ENCODE measurements around the gene PRM1.

DNA sequence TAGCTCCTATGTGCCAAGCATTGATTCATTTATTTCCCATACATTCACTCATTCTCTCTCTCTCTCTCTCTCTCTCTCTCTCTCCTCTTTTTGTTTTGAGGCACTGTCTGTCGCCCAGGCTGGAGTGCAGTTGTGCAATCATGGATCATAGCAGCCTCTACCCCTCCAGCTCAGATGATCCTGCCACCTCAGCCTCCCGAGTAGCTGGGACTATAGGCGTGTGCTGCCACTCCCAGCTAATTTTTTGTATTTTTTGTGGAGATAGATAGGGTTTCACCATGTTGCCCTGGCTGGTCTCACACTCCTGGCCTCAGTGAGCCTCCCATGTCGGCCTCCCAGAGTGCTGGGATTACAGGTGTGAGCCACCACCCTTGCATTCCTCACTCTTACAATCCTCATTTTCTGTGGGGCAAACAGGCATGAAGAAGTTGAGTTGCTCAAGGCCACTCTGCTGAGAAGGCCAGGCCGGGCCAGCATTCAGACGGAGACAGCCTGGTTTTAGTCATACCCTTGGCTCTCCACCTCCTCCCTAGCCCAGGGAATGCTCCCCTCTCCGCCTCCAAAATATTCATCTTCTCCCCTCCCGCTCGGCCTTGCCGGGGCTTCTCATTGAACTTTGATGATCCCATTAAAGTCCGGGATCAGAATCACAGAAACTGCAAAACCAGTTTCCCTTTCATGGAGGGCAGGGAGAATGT is 4.1 kb downstream of the PRM1 start:
- no peak for TF ChIP-seq TEAD4 (IDR thresholded peaks at IDR 0.05; ENCODE audit: low read depth, low read length)
- no peak for TF ChIP-seq EZH2 (IDR thresholded peaks at IDR 0.05; ENCODE audit: low read depth, low read length, severe bottlenecking)
- no peak for TF ChIP-seq JUND (IDR thresholded peaks at IDR 0.05; ENCODE audit: low read length)
- TF ChIP-seq CTCF (IDR thresholded peaks at IDR 0.05; ENCODE audit: control extremely low read depth in 1 of 3, insufficient read depth in 1 of 3, low read depth in 1 of 3, low read length in 3 of 3), result no peak
- no peak for TF ChIP-seq E2F6 (IDR thresholded peaks at IDR 0.05)
- TF ChIP-seq CHD2 (IDR thresholded peaks at IDR 0.05; ENCODE audit: low read length), result no peak
- no peak for TF ChIP-seq POLR2A (IDR thresholded peaks at IDR 0.05; ENCODE audit: control extremely low read depth in 1 of 2, low read depth in 2 of 2, low read length in 2 of 2)
- no peak for TF ChIP-seq TCF12 (IDR thresholded peaks at IDR 0.05; ENCODE audit: low read depth, low read length)
- no peak for TF ChIP-seq SIRT6 (IDR thresholded peaks at IDR 0.05; ENCODE audit: low read length)
- no peak for TF ChIP-seq EP300 (IDR thresholded peaks at IDR 0.05; ENCODE audit: borderline replicate concordance in 1 of 2, low read depth in 2 of 2, low read length in 2 of 2)
- TF ChIP-seq GABPA (IDR thresholded peaks at IDR 0.05; ENCODE audit: borderline replicate concordance, insufficient read depth, low read length), result no peak
- TF ChIP-seq SIN3A (conservative IDR thresholded peaks at IDR 0.05 in 1 of 2, IDR thresholded peaks at IDR 0.05 in 1 of 2; ENCODE audit: low read depth in 1 of 2, low read length in 2 of 2), result no peak
- TF ChIP-seq CBX5 (IDR thresholded peaks at IDR 0.05; ENCODE audit: low read depth, low read length), result no peak

Data from H1 (cell line).